ENCODE measurements around the gene TIMP3.
"Not testable (repeated sequence)": the region's sequence is repeated elsewhere in the genome, so short reads cannot be mapped to it uniquely, and the experiment has no call there.

Gene TIMP3

GRCh38 chr22:32801537-32802236 lies at the start of gene TIMP3:
Gene TIMP3 (plus strand): TSS chr22:32801705. CDS start chr22:32802002, 297 bp downstream.
- no peak for DNase-seq (ENCODE audit: low read depth, low spot score)

GRCh38 chr22:32752326-32752725 lies 49.2 kb upstream of the TIMP3 start:
- no peak for DNase-seq (ENCODE audit: low read depth, low spot score)
- no peak for TF ChIP-seq ZNF274 (IDR thresholded peaks at IDR 0.05; ENCODE audit: low read depth, low read length)
- Histone ChIP-seq H3K27me3 (ENCODE audit: insufficient read depth, insufficient read length) (no peaks in the 10 kb centered on the region), H3K9ac (ENCODE audit: insufficient read length, low read depth) (no peak overlapping the region), H3K4me3 (ENCODE audit: insufficient read length, low read depth) (no peak overlapping the region), H3K36me3 (ENCODE audit: insufficient read depth, insufficient read length, low read length) (no peaks in the 10 kb centered on the region), H3K4me1 (ENCODE audit: insufficient read depth, insufficient read length) (no peaks in the 10 kb centered on the region), H3K9me3 (ENCODE audit: insufficient read depth, low read length) (no peaks in the 10 kb centered on the region)

More at GRCh38 chr22:32801537-32802236, at the start of gene TIMP3:
- TF ChIP-seq SUZ12 (IDR thresholded peaks at IDR 0.05; ENCODE audit: extremely low read depth, insufficient read depth, insufficient read length) (no peak), YY1 (IDR thresholded peaks at IDR 0.05; ENCODE audit: insufficient read depth, insufficient read length) (no peak), ZNF274 (IDR thresholded peaks at IDR 0.05; ENCODE audit: low read depth, low read length) (no peak)
- H3K9ac ChIP-seq (ENCODE audit: insufficient read length, low read depth): peak within 1 kb of the TSS; percentile 87
- peaks cover 9% of the 10 kb centered on the region for H3K36me3 ChIP-seq (ENCODE audit: insufficient read depth, insufficient read length, low read length)
- H3K4me3 ChIP-seq (ENCODE audit: insufficient read length, low read depth): peak within 1 kb of the TSS; percentile 69
- peaks cover 21% of the 10 kb centered on the region for H3K27me3 ChIP-seq (ENCODE audit: insufficient read depth, insufficient read length)
- H3K9me3 ChIP-seq (ENCODE audit: insufficient read depth, low read length): no peaks in the 10 kb centered on the region
- H3K4me1 ChIP-seq (ENCODE audit: insufficient read depth, insufficient read length): peaks cover 5% of the 10 kb centered on the region

- no peak for DNase-seq (ENCODE audit: low read depth, low spot score)
- TF ChIP-seq YY1 (IDR thresholded peaks at IDR 0.05; ENCODE audit: insufficient read depth, insufficient read length): no peak
- no peak for TF ChIP-seq SUZ12 (IDR thresholded peaks at IDR 0.05; ENCODE audit: extremely low read depth, insufficient read depth, insufficient read length)
- no peak for TF ChIP-seq ZNF274 (IDR thresholded peaks at IDR 0.05; ENCODE audit: low read depth, low read length)
- H3K9me3 ChIP-seq (ENCODE audit: insufficient read depth, low read length): no peaks in the 10 kb centered on the region
- no peak overlapping the region for H3K9ac ChIP-seq (ENCODE audit: insufficient read length, low read depth)
- no peaks in the 10 kb centered on the region for H3K27me3 ChIP-seq (ENCODE audit: insufficient read depth, insufficient read length)
- no peaks in the 10 kb centered on the region for H3K36me3 ChIP-seq (ENCODE audit: insufficient read depth, insufficient read length, low read length)
- H3K4me1 ChIP-seq (ENCODE audit: insufficient read depth, insufficient read length): no peaks in the 10 kb centered on the region
- no peak overlapping the region for H3K4me3 ChIP-seq (ENCODE audit: insufficient read length, low read depth)
Observed at GRCh38 chr22:32752816-32753520, 48.5 kb upstream of the TIMP3 start.

- H3K9ac ChIP-seq (ENCODE audit: insufficient read length, low read depth): no peak overlapping the region
- no peaks in the 10 kb centered on the region for H3K4me1 ChIP-seq (ENCODE audit: insufficient read depth, insufficient read length)
- no peak for DNase-seq (ENCODE audit: low read depth, low spot score)
- H3K27me3 ChIP-seq (ENCODE audit: insufficient read depth, insufficient read length): no peaks in the 10 kb centered on the region
- no peaks in the 10 kb centered on the region for H3K36me3 ChIP-seq (ENCODE audit: insufficient read depth, insufficient read length, low read length)
- TF ChIP-seq YY1 (IDR thresholded peaks at IDR 0.05; ENCODE audit: insufficient read depth, insufficient read length) (no peak), SUZ12 (IDR thresholded peaks at IDR 0.05; ENCODE audit: extremely low read depth, insufficient read depth, insufficient read length) (no peak), ZNF274 (IDR thresholded peaks at IDR 0.05; ENCODE audit: low read depth, low read length) (no peak)
- no peak overlapping the region for H3K4me3 ChIP-seq (ENCODE audit: insufficient read length, low read depth)
- H3K9me3 ChIP-seq (ENCODE audit: insufficient read depth, low read length): no peaks in the 10 kb centered on the region
Observed at GRCh38 chr22:32753591-32753990, 47.9 kb upstream of the TIMP3 start.

- Histone ChIP-seq H3K36me3 (ENCODE audit: insufficient read depth, insufficient read length, low read length) (no peaks in the 10 kb centered on the region), H3K9ac (ENCODE audit: insufficient read length, low read depth) (no peak overlapping the region), H3K9me3 (ENCODE audit: insufficient read depth, low read length) (no peaks in the 10 kb centered on the region), H3K4me1 (ENCODE audit: insufficient read depth, insufficient read length) (no peaks in the 10 kb centered on the region), H3K27me3 (ENCODE audit: insufficient read depth, insufficient read length) (no peaks in the 10 kb centered on the region), H3K4me3 (ENCODE audit: insufficient read length, low read depth) (no peak overlapping the region)
- no peak for DNase-seq (ENCODE audit: low read depth, low spot score)
- TF ChIP-seq YY1 (IDR thresholded peaks at IDR 0.05; ENCODE audit: insufficient read depth, insufficient read length): no peak
- TF ChIP-seq ZNF274 (IDR thresholded peaks at IDR 0.05; ENCODE audit: low read depth, low read length): no peak
- TF ChIP-seq SUZ12 (IDR thresholded peaks at IDR 0.05; ENCODE audit: extremely low read depth, insufficient read depth, insufficient read length): no peak
Observed at GRCh38 chr22:32754413-32755041, 47.0 kb upstream of the TIMP3 start.

GRCh38 chr22:32757086-32757762 lies 44.3 kb upstream of the TIMP3 start:
- H3K36me3 ChIP-seq (ENCODE audit: insufficient read depth, insufficient read length, low read length); H3K4me1 ChIP-seq (ENCODE audit: insufficient read depth, insufficient read length); H3K4me3 ChIP-seq (ENCODE audit: insufficient read length, low read depth); H3K27me3 ChIP-seq (ENCODE audit: insufficient read depth, insufficient read length); H3K9ac ChIP-seq (ENCODE audit: insufficient read length, low read depth); DNase-seq (ENCODE audit: low read depth, low spot score); H3K9me3 ChIP-seq (ENCODE audit: insufficient read depth, low read length): not testable (repeated sequence)

- H3K36me3 ChIP-seq (ENCODE audit: insufficient read depth, insufficient read length, low read length): no peaks in the 10 kb centered on the region
- peaks cover 3% of the 10 kb centered on the region for H3K4me1 ChIP-seq (ENCODE audit: insufficient read depth, insufficient read length)
- H3K27me3 ChIP-seq (ENCODE audit: insufficient read depth, insufficient read length): no peaks in the 10 kb centered on the region
- no peak for DNase-seq (ENCODE audit: low read depth, low spot score)
- no peak overlapping the region for H3K9ac ChIP-seq (ENCODE audit: insufficient read length, low read depth)
- H3K4me3 ChIP-seq (ENCODE audit: insufficient read length, low read depth): no peak overlapping the region
- no peaks in the 10 kb centered on the region for H3K9me3 ChIP-seq (ENCODE audit: insufficient read depth, low read length)
- TF ChIP-seq ZNF274 (IDR thresholded peaks at IDR 0.05; ENCODE audit: low read depth, low read length) (no peak), YY1 (IDR thresholded peaks at IDR 0.05; ENCODE audit: insufficient read depth, insufficient read length) (no peak), SUZ12 (IDR thresholded peaks at IDR 0.05; ENCODE audit: extremely low read depth, insufficient read depth, insufficient read length) (no peak)
Observed at GRCh38 chr22:32758866-32759385, 42.6 kb upstream of the TIMP3 start.
